ENCODE data around the gene RNASEL.

DNA sequence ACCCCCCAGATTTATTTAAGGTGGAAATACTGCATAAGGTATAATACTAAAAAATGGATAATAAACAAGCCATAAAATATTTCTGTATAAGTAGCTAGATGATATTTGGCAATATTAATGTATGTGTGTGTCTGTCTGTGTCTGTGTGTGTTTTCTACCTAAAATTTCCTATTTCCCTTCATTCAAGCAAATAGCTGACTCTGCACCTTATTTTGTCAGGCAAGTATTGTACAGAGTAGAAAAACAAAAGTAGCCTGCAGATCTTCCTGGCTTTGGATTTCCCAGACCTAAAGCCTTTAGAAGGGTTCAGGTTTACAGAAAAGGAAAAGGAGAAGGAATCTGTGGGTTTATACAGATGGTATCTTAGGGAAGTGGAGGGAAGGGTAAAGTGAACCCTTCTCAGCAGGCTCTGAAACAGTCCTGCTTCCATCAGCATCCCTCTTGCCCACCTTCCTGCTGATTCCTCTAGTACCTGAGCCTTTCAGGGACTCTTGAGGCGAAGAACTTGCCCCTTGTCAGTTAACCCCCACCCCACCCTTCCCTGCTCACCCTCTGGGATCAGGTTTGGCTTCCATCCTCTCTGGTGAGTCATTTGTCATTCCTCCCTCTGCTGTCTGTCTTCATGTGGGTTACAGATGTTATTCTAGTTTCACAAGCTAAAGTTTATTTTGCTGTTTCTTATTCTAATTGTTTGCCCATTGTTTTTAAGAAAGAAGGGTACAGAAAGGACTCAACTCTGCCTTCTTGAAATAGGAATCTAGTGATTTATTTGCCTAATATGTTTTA is 36.9 kb upstream of the RNASEL start:
- TF ChIP-seq ZC3H10 (CRISPR knock-in tag; IDR thresholded peaks at IDR 0.05), result no peak
- TF ChIP-seq ZNF8 (CRISPR knock-in tag; IDR thresholded peaks at IDR 0.05), result no peak
- no peak for TF ChIP-seq GLIS3 (CRISPR knock-in tag; IDR thresholded peaks at IDR 0.05)
- TF ChIP-seq RARB (CRISPR knock-in tag; IDR thresholded peaks at IDR 0.05), result no peak
- TF ChIP-seq, protein P1, sequence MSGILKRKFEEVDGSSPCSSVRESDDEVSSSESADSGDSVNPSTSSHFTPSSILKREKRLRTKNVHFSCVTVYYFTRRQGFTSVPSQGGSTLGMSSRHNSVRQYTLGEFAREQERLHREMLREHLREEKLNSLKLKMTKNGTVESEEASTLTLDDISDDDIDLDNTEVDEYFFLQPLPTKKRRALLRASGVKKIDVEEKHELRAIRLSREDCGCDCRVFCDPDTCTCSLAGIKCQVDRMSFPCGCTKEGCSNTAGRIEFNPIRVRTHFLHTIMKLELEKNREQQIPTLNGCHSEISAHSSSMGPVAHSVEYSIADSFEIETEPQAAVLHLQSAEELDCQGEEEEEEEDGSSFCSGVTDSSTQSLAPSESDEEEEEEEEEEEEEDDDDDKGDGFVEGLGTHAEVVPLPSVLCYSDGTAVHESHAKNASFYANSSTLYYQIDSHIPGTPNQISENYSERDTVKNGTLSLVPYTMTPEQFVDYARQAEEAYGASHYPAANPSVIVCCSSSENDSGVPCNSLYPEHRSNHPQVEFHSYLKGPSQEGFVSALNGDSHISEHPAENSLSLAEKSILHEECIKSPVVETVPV (CRISPR knock-in tag; IDR thresholded peaks at IDR 0.05), result no peak
- TF ChIP-seq TCF4 (CRISPR knock-in tag; IDR thresholded peaks at IDR 0.05; ENCODE audit: borderline replicate concordance), result no peak
- TF ChIP-seq, protein P2, sequence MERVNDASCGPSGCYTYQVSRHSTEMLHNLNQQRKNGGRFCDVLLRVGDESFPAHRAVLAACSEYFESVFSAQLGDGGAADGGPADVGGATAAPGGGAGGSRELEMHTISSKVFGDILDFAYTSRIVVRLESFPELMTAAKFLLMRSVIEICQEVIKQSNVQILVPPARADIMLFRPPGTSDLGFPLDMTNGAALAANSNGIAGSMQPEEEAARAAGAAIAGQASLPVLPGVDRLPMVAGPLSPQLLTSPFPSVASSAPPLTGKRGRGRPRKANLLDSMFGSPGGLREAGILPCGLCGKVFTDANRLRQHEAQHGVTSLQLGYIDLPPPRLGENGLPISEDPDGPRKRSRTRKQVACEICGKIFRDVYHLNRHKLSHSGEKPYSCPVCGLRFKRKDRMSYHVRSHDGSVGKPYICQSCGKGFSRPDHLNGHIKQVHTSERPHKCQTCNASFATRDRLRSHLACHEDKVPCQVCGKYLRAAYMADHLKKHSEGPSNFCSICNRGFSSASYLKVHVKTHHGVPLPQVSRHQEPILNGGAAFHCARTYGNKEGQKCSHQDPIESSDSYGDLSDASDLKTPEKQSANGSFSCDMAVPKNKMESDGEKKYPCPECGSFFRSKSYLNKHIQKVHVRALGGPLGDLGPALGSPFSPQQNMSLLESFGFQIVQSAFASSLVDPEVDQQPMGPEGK (CRISPR knock-in tag; IDR thresholded peaks at IDR 0.05; ENCODE audit: borderline replicate concordance), result no peak
- TF ChIP-seq, protein P3, sequence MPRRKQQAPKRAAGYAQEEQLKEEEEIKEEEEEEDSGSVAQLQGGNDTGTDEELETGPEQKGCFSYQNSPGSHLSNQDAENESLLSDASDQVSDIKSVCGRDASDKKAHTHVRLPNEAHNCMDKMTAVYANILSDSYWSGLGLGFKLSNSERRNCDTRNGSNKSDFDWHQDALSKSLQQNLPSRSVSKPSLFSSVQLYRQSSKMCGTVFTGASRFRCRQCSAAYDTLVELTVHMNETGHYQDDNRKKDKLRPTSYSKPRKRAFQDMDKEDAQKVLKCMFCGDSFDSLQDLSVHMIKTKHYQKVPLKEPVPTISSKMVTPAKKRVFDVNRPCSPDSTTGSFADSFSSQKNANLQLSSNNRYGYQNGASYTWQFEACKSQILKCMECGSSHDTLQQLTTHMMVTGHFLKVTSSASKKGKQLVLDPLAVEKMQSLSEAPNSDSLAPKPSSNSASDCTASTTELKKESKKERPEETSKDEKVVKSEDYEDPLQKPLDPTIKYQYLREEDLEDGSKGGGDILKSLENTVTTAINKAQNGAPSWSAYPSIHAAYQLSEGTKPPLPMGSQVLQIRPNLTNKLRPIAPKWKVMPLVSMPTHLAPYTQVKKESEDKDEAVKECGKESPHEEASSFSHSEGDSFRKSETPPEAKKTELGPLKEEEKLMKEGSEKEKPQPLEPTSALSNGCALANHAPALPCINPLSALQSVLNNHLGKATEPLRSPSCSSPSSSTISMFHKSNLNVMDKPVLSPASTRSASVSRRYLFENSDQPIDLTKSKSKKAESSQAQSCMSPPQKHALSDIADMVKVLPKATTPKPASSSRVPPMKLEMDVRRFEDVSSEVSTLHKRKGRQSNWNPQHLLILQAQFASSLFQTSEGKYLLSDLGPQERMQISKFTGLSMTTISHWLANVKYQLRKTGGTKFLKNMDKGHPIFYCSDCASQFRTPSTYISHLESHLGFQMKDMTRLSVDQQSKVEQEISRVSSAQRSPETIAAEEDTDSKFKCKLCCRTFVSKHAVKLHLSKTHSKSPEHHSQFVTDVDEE (CRISPR knock-in tag; IDR thresholded peaks at IDR 0.05), result no peak
- no peak for TF ChIP-seq ARNTL (CRISPR knock-in tag; IDR thresholded peaks at IDR 0.05; ENCODE audit: borderline replicate concordance, low read depth)
- no peak for TF ChIP-seq TOX (CRISPR knock-in tag; IDR thresholded peaks at IDR 0.05; ENCODE audit: borderline replicate concordance)
- TF ChIP-seq SNAI2 (CRISPR knock-in tag; IDR thresholded peaks at IDR 0.05), result no peak

Measured in SK-N-SH treated with all-trans-retinoic acid at 6 μM for 48 hours (cell line).